Measurements from ENCODE around the gene COLEC12. TPM values are rescaled to one million over a fixed set of nuclear protein-coding genes. Genes with fewer than 3 reads are reported as not detected.

The COLEC12 gene
- total RNA-seq, 4 donors from 2014 or later = 20.2 to 81.3 (median 29.1) TPM

DNA sequence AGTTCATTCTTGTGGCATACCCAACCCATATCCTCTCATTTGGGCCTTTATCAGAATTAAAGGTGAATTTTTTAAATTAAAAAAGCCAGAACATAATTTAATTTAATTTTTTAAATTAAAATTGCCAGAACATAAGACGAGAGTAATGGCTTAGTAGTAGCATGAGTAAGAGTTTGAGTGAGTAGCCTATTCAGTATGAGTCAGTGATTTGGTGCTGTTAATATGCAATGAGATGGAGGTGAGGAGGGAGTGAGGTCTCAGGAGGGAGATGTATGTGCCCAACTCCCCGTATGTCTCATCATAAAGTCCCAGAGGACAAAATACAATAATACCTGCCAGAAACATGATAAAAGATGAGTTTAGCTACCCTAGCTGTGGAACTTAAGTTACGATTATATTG, 117.4 kb downstream of the COLEC12 start:
- no peaks in the 10 kb centered on the region for H3K27me3 ChIP-seq
- no peaks in the 10 kb centered on the region for H3K36me3 ChIP-seq
- no peaks in the 10 kb centered on the region for H3K4me1 ChIP-seq
- H3K4me3 ChIP-seq = no peak overlapping the region
- TF ChIP-seq, protein P1, sequence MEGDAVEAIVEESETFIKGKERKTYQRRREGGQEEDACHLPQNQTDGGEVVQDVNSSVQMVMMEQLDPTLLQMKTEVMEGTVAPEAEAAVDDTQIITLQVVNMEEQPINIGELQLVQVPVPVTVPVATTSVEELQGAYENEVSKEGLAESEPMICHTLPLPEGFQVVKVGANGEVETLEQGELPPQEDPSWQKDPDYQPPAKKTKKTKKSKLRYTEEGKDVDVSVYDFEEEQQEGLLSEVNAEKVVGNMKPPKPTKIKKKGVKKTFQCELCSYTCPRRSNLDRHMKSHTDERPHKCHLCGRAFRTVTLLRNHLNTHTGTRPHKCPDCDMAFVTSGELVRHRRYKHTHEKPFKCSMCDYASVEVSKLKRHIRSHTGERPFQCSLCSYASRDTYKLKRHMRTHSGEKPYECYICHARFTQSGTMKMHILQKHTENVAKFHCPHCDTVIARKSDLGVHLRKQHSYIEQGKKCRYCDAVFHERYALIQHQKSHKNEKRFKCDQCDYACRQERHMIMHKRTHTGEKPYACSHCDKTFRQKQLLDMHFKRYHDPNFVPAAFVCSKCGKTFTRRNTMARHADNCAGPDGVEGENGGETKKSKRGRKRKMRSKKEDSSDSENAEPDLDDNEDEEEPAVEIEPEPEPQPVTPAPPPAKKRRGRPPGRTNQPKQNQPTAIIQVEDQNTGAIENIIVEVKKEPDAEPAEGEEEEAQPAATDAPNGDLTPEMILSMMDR (IDR thresholded peaks at IDR 0.05) = no peak
- no peak for TF ChIP-seq POLR2A (IDR thresholded peaks at IDR 0.05)
- no peak overlapping the region for H3K27ac ChIP-seq
- intact Hi-C loops (cut with DNase I; ENCODE audit: low total_unique reads) = no loop called here
- H3K9me3 ChIP-seq = no peaks in the 10 kb centered on the region
- DNase-seq = no peak

DNA sequence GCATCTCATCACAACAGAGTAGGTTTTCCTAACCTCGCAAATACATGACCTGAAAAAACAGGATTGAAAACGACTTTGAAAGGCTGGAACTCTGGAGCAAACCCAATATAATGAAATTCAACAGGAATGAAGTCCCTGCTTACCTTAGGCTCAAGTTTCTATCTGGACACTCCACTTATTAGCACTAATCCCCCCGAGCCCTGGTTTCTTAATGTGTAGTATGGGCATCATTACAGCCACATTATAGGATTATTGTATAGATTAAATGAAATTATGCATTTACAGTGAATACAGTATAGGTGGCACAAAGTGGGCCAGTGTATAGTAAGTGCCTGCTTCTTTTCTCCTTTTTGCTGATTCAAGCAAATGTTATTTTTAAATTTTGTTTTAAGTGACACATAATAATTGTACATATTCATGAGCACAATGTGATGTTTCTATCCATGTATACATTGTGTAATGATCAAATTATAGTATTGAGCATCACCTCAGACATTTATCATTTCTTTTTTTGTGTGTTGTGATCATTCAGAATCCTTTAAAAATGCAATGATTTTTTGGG, 118.0 kb downstream of the COLEC12 start:
- Histone ChIP-seq H3K27ac (peak overlapping the region in 1 of 2 donors; percentile 42), H3K4me3 (no peak overlapping the region), H3K9me3 (no peaks in the 10 kb centered on the region), H3K36me3 (no peaks in the 10 kb centered on the region), H3K4me1 (no peaks in the 10 kb centered on the region), H3K27me3 (no peaks in the 10 kb centered on the region)
- TF ChIP-seq, protein P1 (IDR thresholded peaks at IDR 0.05) = no peak
- TF ChIP-seq POLR2A (IDR thresholded peaks at IDR 0.05) = no peak
- no peak for DNase-seq
- intact Hi-C loops (cut with DNase I; ENCODE audit: low total_unique reads) = no loop called here

DNA sequence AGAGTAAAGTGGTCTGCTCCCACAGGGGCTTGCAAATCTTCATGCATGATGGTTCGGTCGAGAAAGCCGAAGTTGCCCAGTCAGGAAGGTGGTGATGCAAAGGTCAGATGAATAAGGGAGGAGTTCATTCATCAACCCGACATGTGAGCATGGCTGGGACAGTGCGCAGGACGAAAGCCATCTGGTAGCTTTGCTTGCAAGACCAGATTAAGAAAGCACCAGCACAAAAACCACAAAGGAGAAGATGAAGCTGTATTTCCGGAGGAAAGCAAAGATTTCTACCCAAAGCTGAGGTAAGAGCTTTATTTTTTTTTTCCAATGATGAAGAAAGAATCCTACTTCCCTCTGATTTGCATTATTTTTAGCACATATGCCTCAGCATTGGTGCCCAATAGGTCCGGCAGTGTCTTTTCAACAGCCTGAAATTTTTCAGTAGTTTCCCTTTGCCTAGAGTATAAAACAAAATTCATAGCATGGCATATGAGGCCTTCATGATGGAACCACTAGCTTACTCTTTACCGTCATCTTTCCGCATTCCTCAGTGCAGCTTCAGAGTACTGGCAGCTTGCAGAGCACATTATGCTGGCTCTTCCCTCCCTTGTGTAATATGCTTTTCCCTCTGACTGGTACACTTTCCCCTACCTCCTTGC, 120.7 kb downstream of the COLEC12 start:
- no peaks in the 10 kb centered on the region for H3K36me3 ChIP-seq
- H3K4me3 ChIP-seq = no peak overlapping the region
- H3K27ac ChIP-seq = no peak overlapping the region
- no peaks in the 10 kb centered on the region for H3K4me1 ChIP-seq
- peak in 1 of 2 donors; percentile 27 for DNase-seq
- no peaks in the 10 kb centered on the region for H3K9me3 ChIP-seq
- no peaks in the 10 kb centered on the region for H3K27me3 ChIP-seq
- TF ChIP-seq POLR2A (IDR thresholded peaks at IDR 0.05) = no peak
- intact Hi-C loops (cut with DNase I; ENCODE audit: low total_unique reads) = no loop called here

DNA sequence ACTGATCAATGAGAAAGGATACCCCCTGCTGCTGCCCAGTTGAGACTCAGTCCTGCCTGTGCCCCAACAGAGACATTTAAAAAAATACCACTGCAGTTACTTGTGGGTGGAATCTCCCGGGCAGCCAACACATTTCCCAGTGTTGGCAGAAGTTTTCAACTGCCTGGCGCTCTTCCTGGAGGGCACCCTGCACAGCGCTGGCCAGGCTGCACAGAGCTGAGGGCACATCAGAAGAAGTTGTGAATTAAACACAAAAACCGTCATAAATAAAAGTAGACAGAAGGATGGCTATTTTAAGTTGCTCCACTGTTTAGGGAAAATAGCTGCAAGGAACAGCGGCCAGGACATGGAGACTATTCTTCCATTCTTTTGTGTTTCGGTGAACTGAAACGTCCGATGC, 122.4 kb downstream of the COLEC12 start:
- Histone ChIP-seq H3K36me3 (no peaks in the 10 kb centered on the region), H3K27me3 (no peaks in the 10 kb centered on the region), H3K4me3 (no peak overlapping the region), H3K4me1 (no peaks in the 10 kb centered on the region), H3K9me3 (no peaks in the 10 kb centered on the region), H3K27ac (no peak overlapping the region)
- intact Hi-C loops (cut with DNase I; ENCODE audit: low total_unique reads) = no loop called here
- no peak for TF ChIP-seq POLR2A (IDR thresholded peaks at IDR 0.05)
- TF ChIP-seq, protein P1 (IDR thresholded peaks at IDR 0.05) = no peak
- no peak for DNase-seq

DNA sequence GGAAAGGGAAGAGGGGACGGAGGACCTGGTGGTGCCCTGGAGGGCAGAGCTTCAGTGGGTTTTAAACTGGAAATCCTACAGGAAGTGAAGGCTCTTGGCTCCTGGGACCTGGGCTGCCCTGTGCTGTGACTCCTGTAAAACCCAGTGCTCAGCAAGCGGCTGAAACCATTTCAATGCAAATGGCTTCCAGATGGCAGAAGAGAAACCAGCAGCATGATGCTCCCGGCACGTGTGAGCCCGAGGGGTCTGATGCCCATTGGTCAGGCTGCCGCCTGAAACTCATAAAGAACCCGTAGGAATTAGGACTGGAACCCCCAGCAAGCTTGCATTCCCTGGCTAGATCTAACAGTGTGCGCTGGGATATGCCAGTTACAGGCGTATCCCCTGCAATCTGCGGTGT, 123.4 kb downstream of the COLEC12 start:
- no peak overlapping the region for H3K4me3 ChIP-seq
- H3K9me3 ChIP-seq = no peaks in the 10 kb centered on the region
- intact Hi-C loops (cut with DNase I; ENCODE audit: low total_unique reads) = no loop called here
- TF ChIP-seq POLR2A (IDR thresholded peaks at IDR 0.05) = no peak
- TF ChIP-seq, protein P1 (IDR thresholded peaks at IDR 0.05) = no peak
- no peaks in the 10 kb centered on the region for H3K27me3 ChIP-seq
- peak overlapping the region in 1 of 2 donors; percentile 44 for H3K27ac ChIP-seq
- DNase-seq = no peak
- H3K4me1 ChIP-seq = no peaks in the 10 kb centered on the region
- no peaks in the 10 kb centered on the region for H3K36me3 ChIP-seq
